HFFc6 (cell line): ENCODE measurements around the gene B4GALT6. TPM values are rescaled to one million over a fixed set of nuclear protein-coding genes. Genes with fewer than 3 reads are reported as not detected.

Experiments used
- DNase-seq: peaks from one replicate; pipeline ENCODE4 v3.0.0-alpha.2; 2018
- H3K27ac Mint-ChIP-seq: 2 replicates; pipeline ENCODE4 v1.8.0; 2020; ENCODE audit warnings: mild to moderate bottlenecking, mixed read lengths
- H3K27me3 Mint-ChIP-seq: 2 replicates; pipeline ENCODE4 v1.8.0; 2021; ENCODE audit warnings: mild to moderate bottlenecking, moderate library complexity, mixed read lengths; ENCODE audit not compliant: insufficient read depth
- H3K36me3 Mint-ChIP-seq: 2 replicates; pipeline ENCODE4 v1.8.0; 2021; ENCODE audit warnings: low read depth, mixed read lengths
- H3K4me1 Mint-ChIP-seq: 2 replicates; pipeline ENCODE4 v1.8.0; 2020; ENCODE audit warnings: low read depth, mixed read lengths
- H3K4me3 Mint-ChIP-seq: 2 replicates; pipeline ENCODE4 v1.8.0; 2020; ENCODE audit warnings: mild to moderate bottlenecking, moderate library complexity, mixed read lengths
- H3K9me3 Mint-ChIP-seq: 2 replicates; pipeline ENCODE4 v1.8.0; 2020; ENCODE audit warnings: mild to moderate bottlenecking, mixed read lengths
- total RNA-seq, 6 experiments: library from RNA; stranded (reverse); fragmentation: NEBNext Ultra II Directional; extraction: Animal tissue kit (Norgen Biotek cat#: 25700); gene quantifications; 2 replicates in 1 of 6; 3 replicates in 5 of 6; pipeline ENCODE4 v1.2.3, GENCODE V29; 2021
- TF ChIP-seq, protein P1 (sequence below): fragments of 200-600 bp; sonication (generic); IDR thresholded peaks from 2 replicates; pipeline ENCODE4 v1.5.0; 2021; ENCODE audit warnings: antibody characterized with exemption, mild to moderate bottlenecking

The B4GALT6 gene
- total RNA-seq, 6 experiments from 2014 or later, result not detected

DNA sequence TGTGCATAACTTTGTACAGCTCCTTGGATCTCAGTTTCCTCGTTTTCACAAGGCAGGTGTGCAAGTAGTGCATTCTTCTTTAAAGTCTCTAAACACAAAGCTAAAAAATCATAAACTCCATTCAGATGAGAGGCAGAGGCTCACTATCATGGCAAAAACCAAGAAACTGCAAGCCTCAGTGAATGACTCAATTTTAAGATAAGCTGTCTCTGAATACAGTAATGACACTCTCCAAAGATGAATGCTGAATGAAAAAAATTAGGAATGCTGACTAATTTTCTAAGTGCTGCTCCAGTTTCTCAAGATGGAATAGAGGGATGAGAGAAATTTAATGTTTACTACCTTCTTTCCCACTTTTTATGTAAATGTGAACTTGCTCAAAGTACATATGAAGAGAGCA, 17.2 kb downstream of the B4GALT6 start:
- DNase-seq, result no peak
- Mint-ChIP-seq H3K9me3 (no peaks in the 10 kb centered on the region), H3K27ac (no peak overlapping the region), H3K36me3 (no peaks in the 10 kb centered on the region), H3K4me1 (no peaks in the 10 kb centered on the region), H3K4me3 (no peak overlapping the region), H3K27me3 (no peaks in the 10 kb centered on the region)
- TF ChIP-seq, protein P1, sequence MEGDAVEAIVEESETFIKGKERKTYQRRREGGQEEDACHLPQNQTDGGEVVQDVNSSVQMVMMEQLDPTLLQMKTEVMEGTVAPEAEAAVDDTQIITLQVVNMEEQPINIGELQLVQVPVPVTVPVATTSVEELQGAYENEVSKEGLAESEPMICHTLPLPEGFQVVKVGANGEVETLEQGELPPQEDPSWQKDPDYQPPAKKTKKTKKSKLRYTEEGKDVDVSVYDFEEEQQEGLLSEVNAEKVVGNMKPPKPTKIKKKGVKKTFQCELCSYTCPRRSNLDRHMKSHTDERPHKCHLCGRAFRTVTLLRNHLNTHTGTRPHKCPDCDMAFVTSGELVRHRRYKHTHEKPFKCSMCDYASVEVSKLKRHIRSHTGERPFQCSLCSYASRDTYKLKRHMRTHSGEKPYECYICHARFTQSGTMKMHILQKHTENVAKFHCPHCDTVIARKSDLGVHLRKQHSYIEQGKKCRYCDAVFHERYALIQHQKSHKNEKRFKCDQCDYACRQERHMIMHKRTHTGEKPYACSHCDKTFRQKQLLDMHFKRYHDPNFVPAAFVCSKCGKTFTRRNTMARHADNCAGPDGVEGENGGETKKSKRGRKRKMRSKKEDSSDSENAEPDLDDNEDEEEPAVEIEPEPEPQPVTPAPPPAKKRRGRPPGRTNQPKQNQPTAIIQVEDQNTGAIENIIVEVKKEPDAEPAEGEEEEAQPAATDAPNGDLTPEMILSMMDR, result no peak

GRCh38 chr18:31666055-31666454, 18.3 kb downstream of the B4GALT6 start:
- TF ChIP-seq, protein P1, result no peak
- no peaks in the 10 kb centered on the region for H3K27me3 Mint-ChIP-seq
- no peaks in the 10 kb centered on the region for H3K36me3 Mint-ChIP-seq
- no peaks in the 10 kb centered on the region for H3K9me3 Mint-ChIP-seq
- H3K4me1 Mint-ChIP-seq, result no peaks in the 10 kb centered on the region
- H3K4me3 Mint-ChIP-seq, result no peak overlapping the region
- H3K27ac Mint-ChIP-seq, result no peak overlapping the region
- no peak for DNase-seq

GRCh38 chr18:31664101-31664500, 20.3 kb downstream of the B4GALT6 start:
- H3K36me3 Mint-ChIP-seq, result no peaks in the 10 kb centered on the region
- DNase-seq, result no peak
- H3K27me3 Mint-ChIP-seq, result no peaks in the 10 kb centered on the region; the same call in 1 of the 2 replicates
- peaks cover under 1% of the 10 kb centered on the region; the same call in 1 of the 2 replicates for H3K9me3 Mint-ChIP-seq
- H3K4me1 Mint-ChIP-seq, result no peaks in the 10 kb centered on the region
- TF ChIP-seq, protein P1, result no peak
- no peak overlapping the region for H3K27ac Mint-ChIP-seq
- H3K4me3 Mint-ChIP-seq, result no peak overlapping the region

DNA sequence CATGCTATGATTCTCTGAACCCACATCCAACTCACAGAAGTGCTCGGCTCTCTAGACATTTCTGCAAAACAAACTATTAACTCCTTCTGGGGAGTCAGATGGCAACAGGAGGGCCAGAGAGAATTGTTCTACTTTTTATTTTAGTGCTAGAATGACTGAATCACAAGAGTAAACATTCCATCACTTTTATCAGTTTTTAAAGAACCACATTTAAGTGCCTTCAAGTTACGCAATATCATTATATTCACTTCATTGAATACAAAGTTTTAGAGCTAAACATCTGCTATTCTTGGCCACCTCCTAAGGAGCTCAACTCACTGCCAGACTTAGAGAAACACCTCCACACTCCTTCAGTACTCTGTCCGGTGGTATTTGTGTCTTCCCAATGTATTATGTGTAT, 22.4 kb downstream of the B4GALT6 start:
- Mint-ChIP-seq H3K36me3 (no peaks in the 10 kb centered on the region), H3K27ac (no peak overlapping the region), H3K4me3 (no peak overlapping the region), H3K27me3 (no peaks in the 10 kb centered on the region; the same call in 1 of the 2 replicates), H3K9me3 (peaks cover 8% of the 10 kb centered on the region), H3K4me1 (no peaks in the 10 kb centered on the region)
- no peak for DNase-seq
- TF ChIP-seq, protein P1, result no peak

DNA sequence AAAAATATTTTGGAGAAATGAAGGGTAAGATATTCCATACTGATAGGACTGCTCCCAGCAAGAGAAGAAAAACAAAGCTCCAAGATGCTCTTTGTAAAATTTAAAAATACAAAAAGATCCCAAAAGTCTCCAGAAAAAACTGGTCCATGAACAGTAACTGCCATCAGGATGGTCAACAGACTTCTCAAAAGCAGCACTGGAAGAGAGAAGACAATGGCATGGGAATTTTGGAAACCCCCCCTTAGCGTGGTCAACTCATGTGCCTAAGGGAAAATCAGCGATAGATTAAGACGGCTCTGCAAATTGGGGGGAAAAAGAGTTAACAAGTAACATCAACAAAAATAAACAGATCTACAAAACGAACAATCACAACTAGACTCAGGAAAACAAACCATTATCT, 23.6 kb downstream of the B4GALT6 start:
- no peaks in the 10 kb centered on the region for H3K36me3 Mint-ChIP-seq
- H3K4me3 Mint-ChIP-seq, result no peak overlapping the region
- no peak for DNase-seq
- no peaks in the 10 kb centered on the region; the same call in 1 of the 2 replicates for H3K27me3 Mint-ChIP-seq
- peaks cover 8% of the 10 kb centered on the region for H3K9me3 Mint-ChIP-seq
- H3K27ac Mint-ChIP-seq, result no peak overlapping the region
- TF ChIP-seq, protein P1, result no peak
- no peaks in the 10 kb centered on the region for H3K4me1 Mint-ChIP-seq
